HG02610 (cell line): ENCODE measurements around the gene ZCCHC17.
"Not testable (repeated sequence)": the region's sequence is repeated elsewhere in the genome, so short reads cannot be mapped to it uniquely, and the experiment has no call there.

Experiments used
- ATAC-seq: cut with Tn5 transposase; IDR thresholded peaks from one replicate; pipeline ENCODE4 v1.9.1; 2021; ENCODE audit warnings: mild to moderate bottlenecking, moderate library complexity; ENCODE audit not compliant: unreplicated experiment

ZCCHC17 gene

DNA sequence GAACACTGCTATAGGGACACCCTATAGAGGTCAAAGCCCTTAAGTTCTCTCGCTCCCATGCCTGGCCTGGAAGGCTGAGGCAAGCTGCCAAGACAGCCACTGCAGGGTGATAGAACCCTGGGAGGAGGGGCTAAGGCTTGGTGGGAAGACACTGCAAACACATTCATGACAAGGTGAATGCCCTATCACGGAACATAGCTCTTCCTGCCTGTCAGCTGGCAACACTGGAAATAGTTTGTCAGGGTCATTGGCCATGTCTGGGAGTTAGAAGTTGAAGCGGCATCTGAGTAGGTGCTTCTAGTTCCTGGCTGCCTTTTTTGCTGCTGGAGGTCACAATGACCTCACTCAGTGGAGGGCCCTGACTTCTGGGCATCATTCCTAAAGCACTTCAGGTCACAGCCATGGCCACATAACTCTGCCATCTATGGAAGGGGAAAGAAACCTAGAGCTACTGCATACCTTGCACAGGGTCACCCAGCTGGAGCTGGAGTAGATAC is 71.8 kb downstream of the ZCCHC17 start:
- ATAC-seq: no peak

DNA sequence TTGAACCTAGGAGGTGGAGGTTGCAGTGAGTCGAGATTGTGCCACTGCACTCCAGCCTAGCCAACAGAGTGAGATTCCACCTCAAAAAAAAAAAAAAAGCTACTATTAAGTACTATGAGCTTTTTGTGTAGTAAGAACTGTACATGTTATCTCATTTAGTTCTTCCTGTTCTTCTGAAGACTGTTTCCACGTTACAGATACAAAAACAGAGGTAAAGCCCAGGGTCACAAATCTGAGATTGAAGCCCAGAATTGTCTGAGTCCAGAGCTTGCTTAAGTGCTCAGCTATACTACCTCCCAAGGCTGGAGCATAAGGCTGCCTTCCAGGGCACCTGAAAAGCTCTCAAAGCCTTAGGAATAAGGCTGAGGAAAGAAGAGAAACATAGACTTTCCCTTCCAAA is 73.2 kb downstream of the ZCCHC17 start:
- ATAC-seq: no peak

DNA sequence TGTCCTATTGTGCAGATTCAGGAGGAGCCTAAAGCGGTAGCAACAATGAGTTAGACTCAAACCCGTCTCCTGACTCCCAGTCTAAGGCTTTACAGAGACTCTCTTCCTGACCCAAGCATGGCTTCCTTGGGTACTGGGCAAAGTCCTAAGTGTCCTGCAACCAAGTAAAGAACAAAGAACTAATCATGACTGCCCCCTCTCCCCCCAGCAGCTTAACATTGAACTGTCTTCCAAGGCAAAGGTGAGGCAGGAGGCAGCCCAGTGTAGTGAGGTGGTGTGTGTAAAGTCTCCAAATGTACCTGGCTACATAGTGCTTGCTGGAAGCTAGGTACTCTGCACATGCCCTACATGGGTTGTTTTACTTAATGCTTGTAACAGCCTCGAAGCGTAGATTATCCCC is 73.7 kb downstream of the ZCCHC17 start:
- ATAC-seq: no peak

DNA sequence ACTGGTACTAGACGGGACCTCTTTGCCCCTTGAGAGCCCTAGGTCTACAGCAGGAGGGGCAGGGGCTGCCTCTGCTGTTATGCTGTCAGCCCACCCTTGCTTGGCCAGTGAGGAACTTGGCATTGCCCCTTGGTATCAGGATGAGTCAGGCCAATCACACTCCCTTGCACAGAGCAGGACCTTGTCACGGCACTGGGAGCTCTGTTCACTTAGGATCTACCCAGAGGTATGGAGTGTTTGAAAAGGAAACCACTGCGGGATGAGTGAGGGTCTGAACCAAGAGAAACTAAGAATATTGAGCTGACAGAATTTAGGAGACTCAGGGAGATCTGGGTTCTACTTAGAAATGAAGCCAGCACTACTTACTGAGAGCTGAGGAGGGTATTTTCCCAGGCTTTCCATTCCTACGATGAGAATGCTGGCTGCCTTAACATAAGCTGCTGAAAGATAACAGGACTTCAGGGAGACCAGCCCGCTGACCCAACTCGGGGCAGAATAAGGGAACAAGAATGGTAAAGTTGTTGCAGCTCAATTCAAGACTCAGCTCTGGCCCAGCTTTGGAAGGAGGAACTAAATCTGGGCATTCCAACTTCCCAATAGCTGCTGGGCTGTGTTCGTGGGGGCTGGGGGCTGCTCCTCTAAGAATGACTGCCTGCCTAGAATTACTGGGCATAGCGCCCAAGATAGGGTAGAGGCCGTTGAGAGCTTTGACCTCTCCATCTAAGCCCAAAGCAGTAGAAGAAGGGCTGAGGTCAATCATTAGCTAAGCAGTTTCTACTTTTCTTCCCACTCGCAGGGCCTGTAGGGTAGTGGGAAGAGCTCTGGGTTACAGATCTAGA is 74.5 kb downstream of the ZCCHC17 start:
- ATAC-seq: no peak

DNA sequence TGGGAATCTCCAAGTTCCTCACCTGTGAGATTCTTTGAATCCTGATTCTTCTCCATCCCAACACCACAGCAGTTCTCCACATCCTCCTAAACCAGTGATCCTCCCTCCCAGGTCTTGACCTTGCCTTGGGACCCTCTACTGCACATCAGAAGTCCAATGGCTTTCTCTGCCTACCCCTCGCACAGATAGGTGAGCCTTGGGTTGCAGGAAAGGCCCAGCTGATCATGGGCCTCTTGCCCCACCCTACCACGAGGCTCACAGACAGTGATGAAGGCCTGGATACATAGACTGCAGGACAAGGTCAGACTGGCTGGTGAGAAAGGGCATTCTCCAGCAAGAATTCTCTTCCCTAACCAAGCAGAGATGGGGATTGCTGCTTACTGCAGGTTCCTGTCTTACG is 75.2 kb downstream of the ZCCHC17 start:
- ATAC-seq: no peak

DNA sequence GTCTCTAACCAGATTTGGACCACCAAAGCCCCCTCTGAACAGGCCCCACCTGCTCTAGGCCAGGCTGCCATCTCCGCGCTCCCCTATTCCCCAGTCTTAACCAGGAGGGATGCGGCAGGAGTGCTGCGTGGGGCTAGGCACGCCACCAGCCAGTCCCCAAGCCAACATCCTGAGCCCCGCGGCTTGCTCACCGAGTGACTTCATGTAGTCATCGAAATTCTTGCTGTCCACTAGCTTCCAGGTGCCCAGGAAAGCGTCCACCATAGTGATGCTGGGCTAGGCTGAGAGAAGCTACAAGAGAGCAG is 75.9 kb downstream of the ZCCHC17 start:
- ATAC-seq: no peak

DNA sequence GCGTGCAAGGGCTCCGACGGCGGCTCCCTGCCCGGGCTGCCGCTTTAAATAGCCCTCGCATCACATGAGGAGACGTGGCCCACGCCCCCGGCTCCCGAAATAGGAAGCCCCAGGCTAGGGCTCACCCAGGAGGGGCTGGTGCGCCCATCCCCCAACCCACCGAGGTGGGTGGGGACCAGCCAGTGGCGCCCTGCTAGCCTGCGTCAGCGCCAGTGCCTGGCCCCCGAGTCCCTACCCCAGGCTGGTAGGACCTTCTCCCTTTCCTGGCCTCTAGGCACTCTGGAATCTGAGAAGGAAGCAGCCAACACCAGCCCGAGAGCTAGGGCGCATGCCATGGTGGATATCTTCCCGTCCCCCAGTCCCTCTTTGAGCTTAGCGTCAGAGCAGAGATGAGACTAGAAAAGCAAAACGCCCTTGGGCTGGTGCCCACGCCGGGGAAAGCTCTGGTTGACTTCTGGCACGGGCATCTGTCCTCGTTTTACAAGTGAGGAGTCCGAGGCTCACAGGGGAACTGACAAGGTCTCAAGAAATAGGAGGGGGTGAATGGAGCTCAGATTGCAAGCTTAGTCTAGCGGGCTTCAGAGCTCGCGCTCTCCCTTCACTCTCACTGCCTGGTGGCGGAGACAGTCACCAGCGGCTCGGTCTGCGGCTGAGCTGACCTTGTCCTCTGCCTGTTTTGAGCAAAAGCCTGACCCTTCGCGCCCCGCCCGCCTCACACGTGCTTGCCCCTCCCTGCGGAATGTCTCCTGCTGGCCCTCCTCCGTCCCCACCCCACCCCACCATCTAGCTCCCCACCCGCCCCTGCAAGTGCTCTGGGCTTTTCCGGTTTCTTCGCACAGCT is 76.4 kb downstream of the ZCCHC17 start, which contains the start of gene FABP3:
FABP3 (minus strand) TSS at position 21 of the 841 bp plus-strand sequence. CDS start 62 bp downstream, outside the sequence.
- ATAC-seq: no peak

DNA sequence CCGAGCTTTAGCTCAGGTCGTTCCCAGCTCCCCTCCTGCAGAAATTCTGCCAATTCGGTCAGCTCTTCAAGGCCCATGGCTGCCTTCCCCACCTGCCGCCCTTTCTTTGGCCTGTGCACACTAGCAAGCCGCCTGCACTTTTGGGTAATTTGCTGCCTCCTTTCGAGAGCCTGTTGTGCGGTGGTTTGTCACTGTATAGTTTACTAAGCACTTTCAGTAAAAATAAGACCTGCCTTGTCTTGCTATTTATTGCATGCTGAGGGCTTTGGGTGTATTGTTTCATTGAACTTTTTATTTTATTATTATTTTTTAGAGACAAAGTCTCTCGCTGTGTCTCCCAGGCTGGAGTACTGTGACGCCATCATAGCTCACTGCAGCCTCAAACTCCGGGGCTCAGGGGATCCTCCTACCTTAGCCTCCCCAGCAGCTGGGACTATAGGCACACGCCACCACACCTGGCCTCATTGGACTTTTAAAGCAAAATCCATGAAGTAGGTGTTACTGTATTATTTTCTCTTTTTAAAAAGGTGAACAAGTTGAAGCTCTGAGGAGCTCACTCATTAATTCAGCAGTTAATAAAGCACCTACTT is 77.2 kb downstream of the ZCCHC17 start:
- ATAC-seq: no peak

DNA sequence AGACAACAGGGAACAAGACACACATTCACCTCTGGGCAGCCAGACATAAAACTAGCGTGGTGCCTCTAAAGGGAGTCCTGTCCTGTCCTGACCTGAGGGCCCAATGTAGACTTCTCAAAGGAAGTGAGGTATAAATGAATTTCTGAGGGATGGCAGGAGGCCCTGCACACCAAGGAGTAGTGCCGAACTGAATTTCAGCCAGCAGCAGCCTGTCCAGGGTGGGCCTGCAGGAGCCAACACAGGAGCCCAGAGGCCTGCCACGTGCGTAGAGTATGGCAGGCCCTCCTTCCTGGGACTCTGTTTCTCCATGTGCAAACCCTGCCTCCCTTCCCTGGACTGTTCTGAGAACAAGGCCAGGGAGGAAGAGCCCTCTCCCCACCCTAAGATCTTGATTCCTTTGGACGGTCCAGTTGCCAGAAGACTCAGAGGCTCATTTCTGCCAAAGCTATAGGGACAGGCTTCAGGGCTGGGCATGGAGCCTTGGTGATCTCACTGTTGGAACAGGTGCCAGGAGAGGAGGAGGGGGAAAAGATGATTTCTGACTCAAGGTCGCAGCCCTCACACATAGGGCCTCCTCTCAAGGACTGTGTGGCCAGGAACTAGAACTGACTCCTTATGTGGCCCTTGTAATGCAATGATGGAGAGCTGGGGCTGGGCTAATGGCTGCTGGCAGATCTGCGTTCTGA is 77.8 kb downstream of the ZCCHC17 start:
- ATAC-seq: no peak

DNA sequence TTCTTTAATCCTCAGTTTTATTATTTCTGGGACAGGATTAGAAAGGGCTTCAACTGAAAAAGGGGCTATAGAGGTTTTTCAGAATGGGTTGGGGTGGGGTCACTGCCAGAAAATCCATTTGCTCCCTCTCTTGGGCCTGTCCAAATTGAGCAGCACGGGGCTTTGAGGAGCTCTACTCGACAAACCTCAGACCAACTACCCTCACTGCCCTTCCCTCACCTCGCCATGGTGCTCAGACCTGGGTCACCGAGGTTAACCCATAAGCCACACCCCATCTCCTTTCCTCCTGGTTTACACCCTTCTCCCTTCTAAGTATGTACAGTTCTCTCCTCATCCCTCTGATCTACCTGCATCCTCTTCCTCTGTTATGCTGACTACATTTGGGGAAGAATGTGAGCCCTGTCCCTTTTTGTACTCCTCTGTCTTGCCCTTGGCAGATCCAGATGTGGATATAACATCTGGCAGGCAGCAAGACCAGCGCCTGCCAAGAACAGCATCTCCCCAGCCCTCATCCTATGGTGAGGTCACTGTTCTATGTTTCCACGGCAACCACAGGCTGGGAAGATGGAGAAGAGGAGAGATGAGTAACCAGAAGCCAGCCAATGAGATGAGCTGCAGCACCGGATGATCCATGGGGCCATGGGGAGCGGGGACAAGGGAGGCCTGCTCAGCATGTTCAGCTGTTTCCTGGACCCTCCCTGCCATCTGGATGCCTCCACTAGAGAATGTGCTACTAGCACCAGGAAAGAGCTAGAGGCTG is 79.7 kb downstream of the ZCCHC17 start:
- ATAC-seq: no peak

DNA sequence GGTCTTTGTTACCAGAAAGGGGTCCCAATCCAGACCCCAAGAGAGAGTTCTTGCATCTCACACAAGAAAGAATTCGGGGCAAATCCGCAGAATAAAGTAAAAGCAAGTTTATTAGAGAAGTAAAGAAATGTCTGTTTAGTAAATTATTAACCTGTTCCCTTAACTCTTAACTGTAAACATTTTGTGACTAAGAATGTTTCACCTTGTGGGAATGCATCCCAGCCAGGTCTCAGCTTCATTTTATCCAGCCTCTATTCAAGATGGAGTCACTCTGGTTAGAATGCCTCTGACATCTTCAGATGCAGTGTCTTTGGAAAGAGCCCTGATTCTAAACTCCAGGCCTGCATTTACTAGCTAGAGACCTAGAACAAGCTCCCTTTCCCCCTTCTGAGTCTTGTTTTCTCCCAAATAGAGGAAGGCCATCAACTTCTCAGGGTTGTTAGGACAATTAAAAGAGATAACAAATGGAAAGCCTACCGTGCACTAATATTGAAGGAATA is 80.6 kb downstream of the ZCCHC17 start:
- ATAC-seq: no peak

DNA sequence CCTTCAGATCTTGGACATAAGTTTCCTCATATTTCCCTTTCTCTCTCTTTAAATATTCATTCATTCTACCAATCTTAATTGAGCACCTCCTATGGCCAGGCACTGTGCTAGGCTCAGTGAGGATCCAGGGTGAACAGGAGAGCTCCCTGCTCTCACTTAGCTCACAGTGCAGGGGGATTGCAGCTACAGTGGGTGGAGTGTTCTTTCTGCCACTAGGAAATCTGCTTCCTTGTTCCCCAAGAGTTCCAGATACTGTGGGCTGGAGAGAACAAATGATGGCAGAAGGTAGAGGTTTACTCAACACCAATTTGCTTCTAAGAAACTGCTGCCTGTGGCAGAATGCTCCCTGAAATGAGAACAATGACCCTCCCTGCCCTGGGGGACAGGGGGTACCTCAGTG is 81.2 kb downstream of the ZCCHC17 start:
- ATAC-seq: no peak

DNA sequence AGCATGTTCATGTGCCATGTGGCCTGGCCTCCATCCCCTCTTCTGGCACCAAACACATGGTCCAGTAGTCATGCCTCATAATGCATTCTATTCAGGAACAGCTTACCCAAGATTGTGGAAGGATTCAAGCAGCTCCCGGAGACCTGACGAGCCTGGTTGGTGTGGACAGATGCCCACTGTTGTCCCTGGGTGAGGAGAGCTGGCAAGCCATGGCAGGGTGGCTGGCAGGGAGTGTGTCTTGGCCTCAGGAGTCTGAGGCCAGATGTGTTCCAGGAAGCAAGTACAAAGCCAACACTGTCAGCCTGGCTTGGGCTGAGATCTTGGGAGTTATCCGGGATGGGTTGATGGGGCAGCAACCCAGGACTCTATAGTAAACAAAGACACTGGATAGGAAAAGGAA is 83.3 kb downstream of the ZCCHC17 start:
- ATAC-seq: no peak

DNA sequence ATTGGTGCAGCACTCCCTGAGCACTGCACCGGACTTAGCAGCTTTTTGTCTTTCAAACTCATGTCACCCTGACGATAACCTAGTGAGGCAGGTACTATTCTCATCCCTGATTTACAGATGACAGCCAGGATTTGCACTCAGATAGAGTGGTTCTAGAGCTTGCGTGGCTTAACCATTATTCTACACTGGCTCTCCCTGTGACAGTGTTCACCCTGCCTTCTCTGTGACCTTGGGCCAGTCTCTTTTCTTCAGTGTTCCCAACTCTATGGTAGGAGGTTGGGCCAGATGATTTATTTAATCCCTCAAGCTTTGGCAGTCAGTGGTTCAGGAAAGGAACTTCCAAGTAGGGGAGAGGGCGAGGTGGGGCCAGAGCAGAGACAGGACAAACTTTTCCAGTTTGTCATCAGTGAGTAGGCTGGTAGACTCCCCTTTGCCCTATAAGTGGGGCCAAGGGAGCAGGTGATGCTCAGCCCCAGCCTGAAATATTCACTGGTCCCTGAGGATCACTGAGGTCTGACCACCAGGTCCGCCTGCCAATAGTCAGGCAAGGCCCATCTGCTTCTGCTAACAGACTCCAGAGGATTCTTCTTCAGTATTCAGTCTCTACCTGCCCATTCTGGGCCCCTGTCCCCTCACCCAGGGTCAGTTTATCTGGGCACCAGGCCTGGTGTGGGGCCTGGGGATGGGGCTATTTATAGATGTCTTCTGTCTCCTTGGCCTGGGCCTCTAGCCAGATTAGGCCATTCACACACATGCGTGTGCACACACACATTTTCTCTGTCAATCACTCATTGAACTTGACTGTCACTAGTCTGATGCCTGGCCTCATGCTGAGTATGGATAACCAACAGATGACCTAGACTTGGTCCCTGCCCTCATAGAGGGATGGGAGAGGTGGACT is 84.8 kb downstream of the ZCCHC17 start:
- no peak for ATAC-seq

DNA sequence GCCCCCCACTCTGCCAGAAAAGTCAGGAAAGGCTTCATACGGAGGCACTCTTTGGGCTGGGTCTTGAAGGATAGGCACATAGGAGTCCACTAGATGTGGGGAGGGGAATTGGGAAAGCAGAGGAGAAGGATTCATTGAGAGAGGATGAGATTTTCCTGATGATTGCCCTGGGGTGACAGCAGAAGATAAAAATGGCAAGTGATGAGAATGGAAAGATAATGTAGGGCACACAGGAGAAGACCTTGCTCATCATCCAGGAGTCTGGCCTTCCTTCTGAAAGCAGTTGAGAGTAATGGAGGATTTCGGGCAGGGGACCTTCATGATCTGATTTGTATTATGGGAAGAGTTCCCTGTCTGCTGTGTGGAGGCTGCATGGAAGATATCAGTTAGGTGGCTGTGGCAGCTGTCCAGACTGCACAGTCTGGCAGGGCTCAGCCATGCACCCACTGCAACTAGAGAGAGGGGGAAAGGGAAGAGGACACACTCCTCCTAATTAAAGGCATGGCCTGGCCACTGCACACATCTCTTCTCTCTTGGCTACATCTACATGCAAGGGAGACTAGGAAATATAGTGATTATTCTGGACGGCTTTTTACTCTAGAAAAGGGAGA is 85.7 kb downstream of the ZCCHC17 start:
- ATAC-seq: no peak

DNA sequence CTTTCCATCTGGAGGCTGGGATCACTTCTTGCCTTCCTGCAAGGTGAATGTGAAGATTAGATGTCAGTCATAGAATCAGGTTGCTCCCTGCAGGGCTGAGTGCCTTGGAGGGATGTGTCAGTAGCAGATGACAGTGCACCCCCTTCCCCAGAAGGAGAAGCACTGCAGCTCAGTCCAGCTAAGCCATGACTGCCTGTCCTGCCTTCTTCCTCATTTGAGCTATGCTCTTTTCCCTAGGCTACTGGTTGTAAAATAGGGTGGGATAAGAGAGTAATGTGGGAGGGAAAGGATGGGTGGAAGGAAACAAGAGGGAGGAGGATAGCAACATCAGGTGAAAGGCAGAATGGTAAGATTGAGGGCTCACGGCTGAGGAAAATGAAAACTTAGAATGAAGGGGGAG is 87.1 kb downstream of the ZCCHC17 start:
- no peak for ATAC-seq

DNA sequence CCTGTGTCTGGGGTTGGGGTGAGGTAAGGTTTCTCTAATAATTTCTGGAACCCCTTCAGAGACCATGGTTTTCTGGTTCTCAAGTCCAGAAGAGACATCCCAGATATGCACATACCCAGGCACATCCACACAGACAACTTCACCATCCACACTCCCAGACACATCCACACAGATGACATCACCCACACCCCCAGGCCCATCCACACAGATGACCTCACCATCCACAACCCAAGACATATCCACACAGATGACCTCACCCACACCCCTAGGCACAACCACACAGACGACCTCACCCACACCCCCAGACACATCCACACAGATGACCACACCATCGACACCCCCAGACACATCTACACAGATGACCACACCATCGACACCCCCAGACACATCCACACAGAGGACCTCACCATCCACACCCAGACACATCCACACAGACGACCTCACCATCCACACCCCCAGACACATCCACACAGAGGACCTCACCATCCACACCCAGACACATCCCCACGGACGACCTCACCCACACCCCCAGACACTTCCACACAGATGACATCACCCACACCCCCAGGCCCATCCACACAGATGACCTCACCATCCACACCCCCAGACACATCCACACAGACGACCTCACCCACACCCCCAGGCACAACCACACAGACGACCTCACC is 89.9 kb downstream of the ZCCHC17 start:
- ATAC-seq: not testable (repeated sequence)

DNA sequence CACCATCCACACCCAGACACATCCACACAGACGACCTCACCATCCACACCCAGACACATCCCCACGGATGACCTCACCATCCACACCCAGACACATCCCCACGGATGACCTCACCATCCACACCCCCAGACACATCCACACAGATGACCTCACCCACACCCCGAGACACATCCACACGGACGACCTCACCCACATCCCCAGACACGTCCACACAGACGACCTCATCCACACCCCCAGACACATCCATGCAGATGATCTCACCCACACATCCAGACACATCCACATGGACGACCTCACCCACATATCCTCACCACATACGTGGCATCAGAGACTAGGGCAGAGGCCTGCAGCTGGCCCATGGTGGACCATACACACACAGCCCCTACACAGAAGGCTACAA is 90.8 kb downstream of the ZCCHC17 start:
- no peak for ATAC-seq
